ENCODE data around the gene TMUB1.
A peak's percentile ranks its signal among the peaks of the same experiment; 100 is the strongest.
"Not testable (repeated sequence)": the region's sequence is repeated elsewhere in the genome, so short reads cannot be mapped to it uniquely, and the experiment has no call there.

TMUB1 gene

GRCh38 chr7:151048911-151049463, 34.3 kb downstream of the TMUB1 start:
- DNase-seq: no peak

- DNase-seq: no peak
Measured at GRCh38 chr7:151047976-151048815, 35.1 kb downstream of the TMUB1 start, which contains the start of gene ASIC3. ASIC3 (plus strand) TSS chr7:151048531; CDS start chr7:151048886, 355 bp downstream.

GRCh38 chr7:151046603-151047573, 36.4 kb downstream of the TMUB1 start:
- no peak for DNase-seq

GRCh38 chr7:151045967-151046366, 37.3 kb downstream of the TMUB1 start:
- no peak for DNase-seq

- no peak for DNase-seq
Measured at GRCh38 chr7:151045262-151045661, 38.0 kb downstream of the TMUB1 start.

GRCh38 chr7:151043959-151044358, 39.3 kb downstream of the TMUB1 start:
- DNase-seq: no peak

- not testable (repeated sequence) for DNase-seq
Measured at GRCh38 chr7:151043449-151043848, 39.8 kb downstream of the TMUB1 start.

GRCh38 chr7:151040616-151041375, 42.5 kb downstream of the TMUB1 start:
- DNase-seq: no peak

GRCh38 chr7:151039850-151040548, 43.3 kb downstream of the TMUB1 start:
- DNase-seq: no peak

GRCh38 chr7:151038951-151039849, 44.1 kb downstream of the TMUB1 start:
- DNase-seq: peak; percentile 23

GRCh38 chr7:151035902-151036301, 47.4 kb downstream of the TMUB1 start:
- DNase-seq: no peak

GRCh38 chr7:151035026-151035717, 48.1 kb downstream of the TMUB1 start:
- no peak for DNase-seq

GRCh38 chr7:151034312-151035025, 48.8 kb downstream of the TMUB1 start:
- DNase-seq: no peak

- no peak for DNase-seq
Measured at GRCh38 chr7:151033864-151034249, 49.4 kb downstream of the TMUB1 start.

GRCh38 chr7:151032936-151033863, 50.1 kb downstream of the TMUB1 start:
- DNase-seq: no peak

Data from effector CD4-positive, alpha-beta T cell (primary cell).